Measurements from ENCODE around the gene TRPM7.

The TRPM7 gene

GRCh38 chr15:50519740-50520425, 166.7 kb downstream of the TRPM7 start:
- TF ChIP-seq CTCF (conservative IDR thresholded peaks at IDR 0.05; ENCODE audit: low read length) = no peak
- H3K4me3 ChIP-seq (ENCODE audit: low read length) = no peak overlapping the region
- no peak for DNase-seq (ENCODE audit: low read depth)

- TF ChIP-seq CTCF (conservative IDR thresholded peaks at IDR 0.05; ENCODE audit: low read length) = no peak
- no peak for DNase-seq (ENCODE audit: low read depth)
- H3K4me3 ChIP-seq (ENCODE audit: low read length) = no peak overlapping the region
Observed at GRCh38 chr15:50513001-50513400, 173.6 kb downstream of the TRPM7 start.

Measured in AG10803 (cell line).